Thyroid gland (tissue), 4 donors: ENCODE measurements around the gene ARX. TPM values are rescaled to one million over a fixed set of nuclear protein-coding genes. Genes with fewer than 3 reads are reported as not detected.

Experiments
- DNase-seq, 2 donors: peaks; one replicate each; pipeline ENCODE4 v3.0.0-alpha.2; 2019
- H3K27ac ChIP-seq, 3 donors: fragments of 200-600 bp; sonication (generic); 1 replicate in 2 of 3; 2 replicates in 1 of 3; pipeline ENCODE4 v1.5.1; 2016 to 2019; ENCODE audit warnings: mild to moderate bottlenecking in 1 of 3, moderate library complexity in 1 of 3
- H3K27me3 ChIP-seq: fragments of 200-600 bp; sonication (generic); one replicate; pipeline ENCODE4 v1.5.1; 2019
- H3K36me3 ChIP-seq, 2 donors: fragments of 200-600 bp; sonication (generic); one replicate each; pipeline ENCODE4 v1.5.1; 2016 to 2019
- H3K4me1 ChIP-seq, 2 donors: fragments of 200-600 bp; sonication (generic); one replicate each; pipeline ENCODE4 v1.5.1; 2017 to 2019
- H3K4me3 ChIP-seq, 3 donors: fragments of 200-600 bp; sonication (generic); replicated peaks in 1 of 3; 1 replicate in 2 of 3; 2 replicates in 1 of 3; pipeline ENCODE4 v1.5.1; 2016; ENCODE audit warnings: mild to moderate bottlenecking in 1 of 3
- H3K9me3 ChIP-seq: fragments of 200-600 bp; sonication (generic); one replicate; pipeline ENCODE4 v1.5.1; 2017
- CTCF ChIP-seq, 6 experiments: fragments of 200-600 bp in 3 of 6; fragments of 450-650 bp in 3 of 6; sonication (generic) in 3 of 6; IDR thresholded peaks; one replicate each; pipeline ENCODE4 v1.5.1; 2016 to 2019; ENCODE audit warnings: antibody characterized with exemption in 6 of 6, mild to moderate bottlenecking in 2 of 6, inconsistent platforms in 1 of 6, moderate library complexity in 1 of 6
- POLR2A ChIP-seq, 2 donors: fragments of 450-650 bp; IDR thresholded peaks; one replicate each; pipeline ENCODE4 v1.6.1; 2017; ENCODE audit warnings: antibody characterized with exemption in 2 of 2, mild to moderate bottlenecking in 2 of 2, moderate library complexity in 1 of 2
- WGBS, 2 donors: methylation state at CpG; one replicate each; pipeline ENCODE4 v1.1.5; 2017; 5-methylcytosine and 5-hydroxymethylcytosine counted together
- intact Hi-C: fragments of 100-400 bp; cut with DNase I; formaldehyde crosslinking; loops from one replicate; pipeline ENCODE4 v1.15.1; 2023
- total RNA-seq, 4 donors: library from RNA; depleted of rRNA; stranded (reverse); fragments of >200 nt; gene quantifications; one replicate each; pipeline ENCODE4 v1.2.3, GENCODE V29; 2016

Gene ARX
- total RNA-seq, 4 donors from 2014 or later = 1.9 TPM; not detected in 3

- TF ChIP-seq CTCF (IDR thresholded peaks at IDR 0.05) (no peak), POLR2A (IDR thresholded peaks at IDR 0.05) (no peak)
- Histone ChIP-seq H3K9me3 (no peaks in the 10 kb centered on the region), H3K27ac (no peak overlapping the region), H3K27me3 (peaks cover 36% of the 10 kb centered on the region), H3K4me1 (peaks cover 9 to 12% of the 10 kb centered on the region in 2 donors), H3K4me3 (peak overlapping the region in 1 of 3 donors; percentile 13), H3K36me3 (no peaks in the 10 kb centered on the region)
- intact Hi-C loops = no loop called here
- no peak for DNase-seq
- 6 to 8% methylated on average over 10 to 15 of the region's 23 CpGs for WGBS, 2 donors
These were observed 10.8 kb downstream of the ARX start for GRCh38 chrX:25005034-25005381.

- Histone ChIP-seq H3K27me3 (peaks cover 36% of the 10 kb centered on the region), H3K36me3 (no peaks in the 10 kb centered on the region), H3K27ac (no peak overlapping the region), H3K9me3 (no peaks in the 10 kb centered on the region), H3K4me1 (peaks cover 9 to 12% of the 10 kb centered on the region in 2 donors), H3K4me3 (peak overlapping the region in 1 of 3 donors; percentile 13)
- no peak for TF ChIP-seq POLR2A (IDR thresholded peaks at IDR 0.05)
- TF ChIP-seq CTCF (IDR thresholded peaks at IDR 0.05) = no peak
- intact Hi-C loops = no loop called here
- no peak for DNase-seq
- WGBS, 2 donors = 3 to 8% methylated on average over 4 to 7 of the region's 59 CpGs
These were observed 11.2 kb downstream of the ARX start for GRCh38 chrX:25004485-25005032.

GRCh38 chrX:25004040-25004439 lies 11.7 kb downstream of the ARX start:
- peaks cover 9 to 12% of the 10 kb centered on the region in 2 donors for H3K4me1 ChIP-seq
- H3K27me3 ChIP-seq = peaks cover 36% of the 10 kb centered on the region
- H3K4me3 ChIP-seq = no peak overlapping the region
- no peaks in the 10 kb centered on the region for H3K9me3 ChIP-seq
- intact Hi-C loops = no loop called here
- no peaks in the 10 kb centered on the region for H3K36me3 ChIP-seq
- TF ChIP-seq POLR2A (IDR thresholded peaks at IDR 0.05) (no peak), CTCF (IDR thresholded peaks at IDR 0.05) (no peak)
- 19 to 22% methylated on average over 10 of the region's 10 CpGs for WGBS, 2 donors
- no peak overlapping the region for H3K27ac ChIP-seq
- DNase-seq = no peak

GRCh38 chrX:25003066-25003849 lies 12.5 kb downstream of the ARX start:
- intact Hi-C loops = no loop called here
- Histone ChIP-seq H3K4me3 (no peak overlapping the region), H3K27me3 (peaks cover 29% of the 10 kb centered on the region), H3K27ac (no peak overlapping the region), H3K36me3 (no peaks in the 10 kb centered on the region), H3K9me3 (no peaks in the 10 kb centered on the region), H3K4me1 (peaks cover 9 to 12% of the 10 kb centered on the region in 2 donors)
- 11 to 18% methylated on average over 27 to 29 of the region's 40 CpGs for WGBS, 2 donors
- TF ChIP-seq POLR2A (IDR thresholded peaks at IDR 0.05) (no peak), CTCF (IDR thresholded peaks at IDR 0.05) (no peak)
- no peak for DNase-seq

GRCh38 chrX:25002661-25003020 lies 13.1 kb downstream of the ARX start:
- H3K4me3 ChIP-seq = no peak overlapping the region
- WGBS, 2 donors = 5% methylated on average over 4 to 10 of the region's 33 CpGs
- no peak overlapping the region for H3K27ac ChIP-seq
- no peak for DNase-seq
- peaks cover 23% of the 10 kb centered on the region for H3K27me3 ChIP-seq
- intact Hi-C loops = no loop called here
- H3K9me3 ChIP-seq = no peaks in the 10 kb centered on the region
- no peaks in the 10 kb centered on the region for H3K36me3 ChIP-seq
- peaks cover 9 to 12% of the 10 kb centered on the region in 2 donors for H3K4me1 ChIP-seq
- TF ChIP-seq CTCF (IDR thresholded peaks at IDR 0.05) (no peak), POLR2A (IDR thresholded peaks at IDR 0.05) (no peak)
